ENCODE measurements around the gene POFUT1. TPM values are rescaled to one million over a fixed set of nuclear protein-coding genes. Genes with fewer than 3 reads are reported as not detected.

POFUT1 gene
- total RNA-seq, 1 experiment from 2014 or later = 52.4 TPM

GRCh38 chr20:32179515-32179914 is 28.2 kb upstream of the POFUT1 start:
- Histone ChIP-seq H3K27ac (no peak overlapping the region), H3K4me1 (replicated peaks) (no peaks in the 10 kb centered on the region), H3K9me3 (replicated peaks) (no peaks in the 10 kb centered on the region), H3K27me3 (replicated peaks) (no peaks in the 10 kb centered on the region), H3K36me3 (no peaks in the 10 kb centered on the region), H3K4me3 (no peak overlapping the region)
- no peak for DNase-seq (ENCODE audit: low read depth in 1 of 2, low spot score in 2 of 2)

GRCh38 chr20:32179934-32180333 is 27.7 kb upstream of the POFUT1 start:
- no peaks in the 10 kb centered on the region for H3K9me3 ChIP-seq (replicated peaks)
- no peaks in the 10 kb centered on the region for H3K4me1 ChIP-seq (replicated peaks)
- H3K4me3 ChIP-seq = no peak overlapping the region
- no peak for DNase-seq (ENCODE audit: low read depth in 1 of 2, low spot score in 2 of 2)
- H3K27ac ChIP-seq = no peak overlapping the region
- H3K27me3 ChIP-seq (replicated peaks) = no peaks in the 10 kb centered on the region
- H3K36me3 ChIP-seq = no peaks in the 10 kb centered on the region

GRCh38 chr20:32181606-32182005 is 26.1 kb upstream of the POFUT1 start:
- Histone ChIP-seq H3K9me3 (replicated peaks) (no peaks in the 10 kb centered on the region), H3K36me3 (no peaks in the 10 kb centered on the region)
- DNase-seq (ENCODE audit: low read depth in 1 of 2, low spot score in 2 of 2) = no peak

GRCh38 chr20:32183947-32184635 is 23.6 kb upstream of the POFUT1 start:
- DNase-seq (ENCODE audit: low read depth in 1 of 2, low spot score in 2 of 2) = no peak
- Histone ChIP-seq H3K4me3 (no peak overlapping the region), H3K9me3 (replicated peaks) (no peaks in the 10 kb centered on the region), H3K27me3 (replicated peaks) (no peaks in the 10 kb centered on the region), H3K36me3 (peaks cover 8% of the 10 kb centered on the region), H3K27ac (no peak overlapping the region), H3K4me1 (replicated peaks) (peaks cover 5% of the 10 kb centered on the region)

More at GRCh38 chr20:32181606-32182005, 26.1 kb upstream of the POFUT1 start:
- Histone ChIP-seq H3K4me3 (no peak overlapping the region), H3K27ac (no peak overlapping the region), H3K27me3 (replicated peaks) (no peaks in the 10 kb centered on the region), H3K4me1 (replicated peaks) (no peaks in the 10 kb centered on the region)

- Histone ChIP-seq H3K36me3 (peaks cover 18% of the 10 kb centered on the region), H3K27ac (no peak overlapping the region), H3K9me3 (replicated peaks) (0 out of 2 replicates have a peak, but pooled peaks cover 4% of the 10 kb centered on the region), H3K4me3 (no peak overlapping the region), H3K27me3 (replicated peaks) (no peaks in the 10 kb centered on the region), H3K4me1 (replicated peaks) (peaks cover 15% of the 10 kb centered on the region)
- DNase-seq (ENCODE audit: low read depth in 1 of 2, low spot score in 2 of 2) = no peak
These were observed 22.6 kb upstream of the POFUT1 start for GRCh38 chr20:32184961-32185603.

GRCh38 chr20:32186506-32186905 is 21.2 kb upstream of the POFUT1 start:
- H3K4me3 ChIP-seq = no peak overlapping the region
- 0 out of 2 replicates have a peak, but pooled peaks cover 6% of the 10 kb centered on the region for H3K9me3 ChIP-seq (replicated peaks)
- H3K4me1 ChIP-seq (replicated peaks) = peaks cover 20% of the 10 kb centered on the region
- H3K27ac ChIP-seq = no peak overlapping the region
- peaks cover 21% of the 10 kb centered on the region for H3K36me3 ChIP-seq
- no peaks in the 10 kb centered on the region for H3K27me3 ChIP-seq (replicated peaks)
- no peak for DNase-seq (ENCODE audit: low read depth in 1 of 2, low spot score in 2 of 2)

GRCh38 chr20:32188376-32189122 is 19.1 kb upstream of the POFUT1 start:
- Histone ChIP-seq H3K27me3 (replicated peaks) (no peaks in the 10 kb centered on the region), H3K4me3 (no peak overlapping the region), H3K4me1 (replicated peaks) (peaks cover 20% of the 10 kb centered on the region), H3K36me3 (peaks cover 25% of the 10 kb centered on the region), H3K27ac (no peak overlapping the region), H3K9me3 (replicated peaks) (0 out of 2 replicates have a peak, but pooled peaks cover 6% of the 10 kb centered on the region)
- no peak for DNase-seq (ENCODE audit: low read depth in 1 of 2, low spot score in 2 of 2)

GRCh38 chr20:32189123-32189410 is 18.6 kb upstream of the POFUT1 start:
- DNase-seq (ENCODE audit: low read depth in 1 of 2, low spot score in 2 of 2) = no peak
- H3K27me3 ChIP-seq (replicated peaks) = no peaks in the 10 kb centered on the region
- peaks cover 25% of the 10 kb centered on the region for H3K36me3 ChIP-seq
- no peak overlapping the region for H3K4me3 ChIP-seq
- no peak overlapping the region for H3K27ac ChIP-seq
- 0 out of 2 replicates have a peak, but pooled peaks cover 6% of the 10 kb centered on the region for H3K9me3 ChIP-seq (replicated peaks)
- peaks cover 20% of the 10 kb centered on the region for H3K4me1 ChIP-seq (replicated peaks)

- Histone ChIP-seq H3K36me3 (peaks cover 27% of the 10 kb centered on the region), H3K27ac (peak overlapping the region; percentile 28), H3K4me3 (peak overlapping the region; percentile 59), H3K27me3 (replicated peaks) (no peaks in the 10 kb centered on the region), H3K9me3 (replicated peaks) (0 out of 2 replicates have a peak, but pooled peaks cover 6% of the 10 kb centered on the region), H3K4me1 (replicated peaks) (peaks cover 20% of the 10 kb centered on the region)
- peak in 1 of 2 experiments; percentile 33 for DNase-seq (ENCODE audit: low read depth in 1 of 2, low spot score in 2 of 2)
These were observed 17.7 kb upstream of the POFUT1 start for GRCh38 chr20:32189691-32190615.

- Histone ChIP-seq H3K27ac (no peak overlapping the region; the same call in 1 of the 2 replicates), H3K4me1 (replicated peaks) (peaks cover 20% of the 10 kb centered on the region), H3K9me3 (replicated peaks) (0 out of 2 replicates have a peak, but pooled peaks cover 6% of the 10 kb centered on the region), H3K36me3 (peaks cover 35% of the 10 kb centered on the region), H3K4me3 (peak overlapping the region; percentile 59), H3K27me3 (replicated peaks) (no peaks in the 10 kb centered on the region)
- no peak for DNase-seq (ENCODE audit: low read depth in 1 of 2, low spot score in 2 of 2)
These were observed 16.9 kb upstream of the POFUT1 start for GRCh38 chr20:32190616-32191415.

GRCh38 chr20:32191422-32191821 is 16.3 kb upstream of the POFUT1 start:
- Histone ChIP-seq H3K27me3 (replicated peaks) (no peaks in the 10 kb centered on the region), H3K27ac (no peak overlapping the region), H3K36me3 (peaks cover 41% of the 10 kb centered on the region), H3K4me1 (replicated peaks) (peaks cover 20% of the 10 kb centered on the region), H3K9me3 (replicated peaks) (0 out of 2 replicates have a peak, but pooled peaks cover 6% of the 10 kb centered on the region), H3K4me3 (no peak overlapping the region)
- DNase-seq (ENCODE audit: low read depth in 1 of 2, low spot score in 2 of 2) = no peak

GRCh38 chr20:32191873-32192272 is 15.8 kb upstream of the POFUT1 start:
- Histone ChIP-seq H3K27ac (no peak overlapping the region), H3K36me3 (peaks cover 46% of the 10 kb centered on the region), H3K4me1 (replicated peaks) (peaks cover 20% of the 10 kb centered on the region), H3K4me3 (no peak overlapping the region), H3K27me3 (replicated peaks) (no peaks in the 10 kb centered on the region), H3K9me3 (replicated peaks) (0 out of 2 replicates have a peak, but pooled peaks cover 6% of the 10 kb centered on the region)
- DNase-seq (ENCODE audit: low read depth in 1 of 2, low spot score in 2 of 2) = no peak
